HepG2 (cell line): ENCODE results near the gene COL5A1. TPM values are rescaled to one million over a fixed set of nuclear protein-coding genes. Genes with fewer than 3 reads are reported as not detected.

ENCODE experiments used
- ATAC-seq: fragments of 200-7000 bp; cut with Tn5 transposase; 3 replicates; pipeline ENCODE4 v1.9.1; 2020; ENCODE audit warnings: mild to moderate bottlenecking, moderate library complexity
- BruUV-seq: library from RNA; stranded (reverse); fragments of 400-500 nt; replicated peaks from 2 replicates; lab custom pipeline; 2021; lab: Mats Ljungman, UMichigan
- CTCF ChIA-PET: fragments of 300-600 bp; formaldehyde crosslinking; extraction: SDS; loops from one replicate; lab custom pipeline; 2021; ENCODE audit warnings: low total read pairs, inconsistent platforms, low intra/inter-chr PET ratio; lab: Yijun Ruan, JAX
- POLR2A ChIA-PET: fragments of 350-600 bp; sonication (Branson Sonifier 250); formaldehyde crosslinking; loops from one replicate; lab custom pipeline; 2020; ENCODE audit warnings: antibody characterized with exemption, inconsistent platforms; lab: Yijun Ruan, JAX
- DNase-seq: peaks from one replicate; pipeline ENCODE4 v3.0.0-alpha.2; 2015; ENCODE audit warnings: low spot score
- FAIRE-seq: peaks from 3 replicates; lab custom pipeline; 2011; peaks lifted over from hg19 to GRCh38; lab: Jason Lieb, UNC
- H2AFZ ChIP-seq: one replicate; pipeline ENCODE4 v1.6.1; 2011; ENCODE audit warnings: low read length, inconsistent platforms
- H3K27ac ChIP-seq: fragments of 300-600 bp; 3 replicates; pipeline ENCODE4 v1.8.0; 2011; ENCODE audit warnings: mixed run types, mild to moderate bottlenecking, mixed read lengths, low read length, inconsistent platforms; ENCODE audit not compliant: insufficient read depth; ENCODE audit errors: extremely low read length
- H3K27me3 ChIP-seq, 2 experiments: fragments of 200-600 bp in 1 of 2; 2 replicates in 1 of 2; 3 replicates in 1 of 2; pipeline versions ENCODE4 v1.6.0 to v1.8.0; 2011; ENCODE audit warnings: low read length in 2 of 2, mild to moderate bottlenecking in 2 of 2, moderate library complexity in 2 of 2, inconsistent platforms in 1 of 2; ENCODE audit not compliant: insufficient read depth in 2 of 2, control insufficient read depth in 1 of 2
- H3K36me3 ChIP-seq, 2 experiments: fragments of 200-600 bp in 1 of 2; replicated peaks in 1 of 2; 2 replicates in 1 of 2; 3 replicates in 1 of 2; pipeline versions ENCODE4 v1.5.1 to v1.8.0; 2011; ENCODE audit warnings: low read length in 2 of 2, inconsistent platforms in 1 of 2; ENCODE audit not compliant: insufficient read depth in 2 of 2, control insufficient read depth in 1 of 2
- H3K4me1 ChIP-seq: 2 replicates; pipeline ENCODE4 v1.5.1; 2012; ENCODE audit warnings: low read length, inconsistent platforms; ENCODE audit not compliant: insufficient read depth
- H3K4me2 ChIP-seq: 2 replicates; pipeline ENCODE4 v1.6.0; 2011; ENCODE audit warnings: low read depth, low read length, inconsistent platforms
- H3K4me3 ChIP-seq, 3 experiments: fragments of 200-600 bp in 1 of 3; sonication (generic), shearing (Covaris generic) in 1 of 3; replicated peaks in 1 of 3; 2 replicates each; pipeline ENCODE4 v1.5.1; 2011 to 2016; ENCODE audit warnings: low read length in 3 of 3, inconsistent platforms in 2 of 3, low read depth in 2 of 3, mild to moderate bottlenecking in 2 of 3, control low read depth in 1 of 3, mixed read lengths in 1 of 3; ENCODE audit not compliant: insufficient read depth in 1 of 3
- H3K79me2 ChIP-seq: one replicate; pipeline ENCODE4 v1.6.1; 2011; ENCODE audit warnings: low read length, inconsistent platforms; ENCODE audit not compliant: insufficient read depth
- H3K9ac ChIP-seq: 2 replicates; pipeline ENCODE4 v1.6.0; 2011; ENCODE audit warnings: mild to moderate bottlenecking, low read depth, low read length, inconsistent platforms; ENCODE audit not compliant: insufficient read depth
- H3K9me3 ChIP-seq: 2 replicates; pipeline ENCODE4 v1.5.1; 2012; ENCODE audit warnings: mild to moderate bottlenecking, low read length
- H4K20me1 ChIP-seq: 2 replicates; pipeline ENCODE4 v1.6.0; 2011; ENCODE audit warnings: inconsistent platforms, mild to moderate bottlenecking, low read length, moderate library complexity; ENCODE audit not compliant: insufficient read depth
- HNF4G ChIP-seq, 2 experiments: sonication (generic) in 1 of 2; formaldehyde crosslinking in 1 of 2; IDR thresholded peaks; 2 replicates each; pipeline versions ENCODE4 v1.4.0 to v1.6.1; 2011 to 2020; ENCODE audit warnings: borderline replicate concordance in 2 of 2, low read depth in 2 of 2, mild to moderate bottlenecking in 2 of 2, low read length in 1 of 2, missing genetic modification reagents in 1 of 2, moderate library complexity in 1 of 2
- ZBTB38 ChIP-seq: sonication (generic); formaldehyde crosslinking; IDR thresholded peaks from 2 replicates; pipeline ENCODE4 v1.5.1; 2020; ENCODE audit warnings: mild to moderate bottlenecking, missing genetic modification reagents
- ZNF350 ChIP-seq: sonication (generic); formaldehyde crosslinking; IDR thresholded peaks from 2 replicates; pipeline ENCODE4 v1.4.0; 2020; ENCODE audit warnings: mild to moderate bottlenecking, low read depth, missing genetic modification reagents, borderline replicate concordance
- ZNF546 ChIP-seq: sonication (generic); formaldehyde crosslinking; conservative IDR thresholded peaks from 2 replicates; pipeline ENCODE4 v1.8.1; 2023; ENCODE audit warnings: mild to moderate bottlenecking, missing genetic modification reagents
- WGBS: methylation state at CpG from one replicate; pipeline ENCODE4 v1.1.6; 2017; ENCODE audit warnings: low lambda C conversion rate; 5-methylcytosine and 5-hydroxymethylcytosine counted together
- in situ Hi-C: cut with HindIII; loops from 2 replicates; pipeline ENCODE4 v1.10.0; 2017; ENCODE audit warnings: low pct_unique_long_range_greater_than_20kb; ENCODE audit not compliant: extremely low pct_ligation_motif_present
- intact Hi-C: fragments of 100-400 bp; cut with micrococcal nuclease; formaldehyde crosslinking; loops from one replicate; pipeline ENCODE4 v1.10.0; 2022; ENCODE audit not compliant: unreplicated experiment
- polyA plus RNA-seq, 8 experiments: library from polyadenylated mRNA; depleted of rRNA in 3 of 8; stranded (reverse) in 7 of 8; unstranded in 1 of 8; fragments of >200 nt; fragmentation: Illumina TruSeq in 4 of 8; extraction: Trizol in 4 of 8; gene quantifications; 2 replicates each; pipeline versions ENCODE4 v1.2.1 to v1.2.3, GENCODE V29; 2011 to 2016; ENCODE audit warnings: low read depth in 4 of 8, missing spikeins in 1 of 8, mixed read lengths in 1 of 8; ENCODE audit not compliant: insufficient read depth in 1 of 8
- total RNA-seq, 5 experiments: library from RNA; depleted of rRNA; stranded (reverse); fragments of >200 nt; fragmentation: Illumina TruSeq; extraction: Trizol; gene quantifications; 2 replicates each; pipeline ENCODE4 v1.2.3, GENCODE V29; 2016; ENCODE audit warnings: low read depth in 1 of 5
- TF ChIP-seq, protein P1 (sequence below): sonication (generic); formaldehyde crosslinking; IDR thresholded peaks from 2 replicates; pipeline ENCODE4 v1.5.0; 2020; ENCODE audit warnings: mild to moderate bottlenecking, missing genetic modification reagents
- TF ChIP-seq, protein P2 (sequence below): sonication (generic); formaldehyde crosslinking; IDR thresholded peaks from 2 replicates; pipeline ENCODE4 v1.9.0; 2022; ENCODE audit warnings: low read depth, missing genetic modification reagents

COL5A1 gene
- total and polyA plus RNA-seq, 2 of the 13 experiments (the other 11 are each of a cell fraction or from before 2014, with no cell fraction given): not detected

DNA sequence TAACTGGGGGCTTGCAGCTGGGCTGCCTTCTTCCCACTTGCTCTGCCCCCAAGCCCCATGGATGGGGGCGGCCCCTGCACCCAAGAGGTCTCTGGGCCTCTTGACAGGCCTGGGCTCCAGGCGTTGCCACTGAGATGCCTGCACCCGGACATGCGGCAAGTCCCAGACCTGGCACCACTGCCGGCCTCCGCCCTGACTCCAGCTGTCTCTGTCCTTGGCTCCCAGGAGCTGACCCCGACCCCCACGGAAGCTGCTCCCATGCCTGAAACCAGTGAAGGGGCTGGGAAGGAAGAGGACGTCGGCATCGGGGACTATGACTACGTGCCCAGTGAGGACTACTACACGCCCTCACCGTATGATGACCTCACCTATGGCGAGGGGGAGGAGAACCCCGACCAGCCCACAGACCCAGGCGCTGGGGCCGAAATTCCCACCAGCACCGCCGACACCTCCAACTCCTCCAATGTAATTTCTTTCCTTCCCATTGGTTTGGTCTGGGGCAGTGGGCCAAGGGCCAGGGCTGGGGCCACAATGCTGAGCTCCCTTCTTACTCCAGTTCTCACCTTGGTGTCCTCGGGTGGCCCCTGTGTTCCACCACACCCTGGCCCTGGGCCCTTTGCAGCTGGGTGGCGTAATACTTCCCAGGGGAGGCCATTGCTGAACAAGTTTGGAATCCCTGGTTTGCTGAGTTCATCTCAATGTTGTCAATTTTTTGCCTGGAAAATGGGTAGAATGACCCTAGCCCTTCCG is 88.6 kb downstream of the COL5A1 start:
- no peak overlapping the region for H3K27ac ChIP-seq
- no peaks in the 10 kb centered on the region for H3K79me2 ChIP-seq
- BruUV-seq: no TSS peak
- DNase-seq (no peak), FAIRE-seq (no peak), ATAC-seq (no peak)
- 0 out of 2 replicates have a peak, but pooled peaks cover 7% of the 10 kb centered on the region for H3K4me1 ChIP-seq
- 63% methylated on average over 16 of the region's 23 CpGs for WGBS
- H3K4me2 ChIP-seq: no peak overlapping the region
- ChIA-PET CTCF (no interaction called here), POLR2A (no interaction called here)
- no peaks in the 10 kb centered on the region for H3K9me3 ChIP-seq
- no peaks in the 10 kb centered on the region for H3K36me3 ChIP-seq
- peaks cover 0 to 8% of the 10 kb centered on the region in 2 experiments; a peak in 1 of 5 replicates for H3K27me3 ChIP-seq
- H2AFZ ChIP-seq: no peak overlapping the region
- no peak for TF ChIP-seq ZNF350
- TF ChIP-seq ZBTB38 (CRISPR knock-in tag): no peak
- TF ChIP-seq, protein P1, sequence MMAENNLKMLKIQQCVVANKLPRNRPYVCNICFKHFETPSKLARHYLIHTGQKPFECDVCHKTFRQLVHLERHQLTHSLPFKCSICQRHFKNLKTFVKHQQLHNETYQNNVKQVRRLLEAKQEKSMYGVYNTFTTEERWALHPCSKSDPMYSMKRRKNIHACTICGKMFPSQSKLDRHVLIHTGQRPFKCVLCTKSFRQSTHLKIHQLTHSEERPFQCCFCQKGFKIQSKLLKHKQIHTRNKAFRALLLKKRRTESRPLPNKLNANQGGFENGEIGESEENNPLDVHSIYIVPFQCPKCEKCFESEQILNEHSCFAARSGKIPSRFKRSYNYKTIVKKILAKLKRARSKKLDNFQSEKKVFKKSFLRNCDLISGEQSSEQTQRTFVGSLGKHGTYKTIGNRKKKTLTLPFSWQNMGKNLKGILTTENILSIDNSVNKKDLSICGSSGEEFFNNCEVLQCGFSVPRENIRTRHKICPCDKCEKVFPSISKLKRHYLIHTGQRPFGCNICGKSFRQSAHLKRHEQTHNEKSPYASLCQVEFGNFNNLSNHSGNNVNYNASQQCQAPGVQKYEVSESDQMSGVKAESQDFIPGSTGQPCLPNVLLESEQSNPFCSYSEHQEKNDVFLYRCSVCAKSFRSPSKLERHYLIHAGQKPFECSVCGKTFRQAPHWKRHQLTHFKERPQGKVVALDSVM (CRISPR knock-in tag): no peak
- TF ChIP-seq, protein P2, sequence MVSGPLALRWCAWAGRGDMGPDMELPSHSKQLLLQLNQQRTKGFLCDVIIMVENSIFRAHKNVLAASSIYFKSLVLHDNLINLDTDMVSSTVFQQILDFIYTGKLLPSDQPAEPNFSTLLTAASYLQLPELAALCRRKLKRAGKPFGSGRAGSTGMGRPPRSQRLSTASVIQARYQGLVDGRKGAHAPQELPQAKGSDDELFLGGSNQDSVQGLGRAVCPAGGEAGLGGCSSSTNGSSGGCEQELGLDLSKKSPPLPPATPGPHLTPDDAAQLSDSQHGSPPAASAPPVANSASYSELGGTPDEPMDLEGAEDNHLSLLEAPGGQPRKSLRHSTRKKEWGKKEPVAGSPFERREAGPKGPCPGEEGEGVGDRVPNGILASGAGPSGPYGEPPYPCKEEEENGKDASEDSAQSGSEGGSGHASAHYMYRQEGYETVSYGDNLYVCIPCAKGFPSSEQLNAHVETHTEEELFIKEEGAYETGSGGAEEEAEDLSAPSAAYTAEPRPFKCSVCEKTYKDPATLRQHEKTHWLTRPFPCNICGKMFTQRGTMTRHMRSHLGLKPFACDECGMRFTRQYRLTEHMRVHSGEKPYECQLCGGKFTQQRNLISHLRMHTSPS (CRISPR knock-in tag): no peak
- no peak for TF ChIP-seq ZNF546 (CRISPR knock-in tag)
- TF ChIP-seq HNF4G (IDR thresholded peaks at IDR 0.05; ENCODE audit: borderline replicate concordance, low read depth, low read length): no peak
- no peak for TF ChIP-seq HNF4G (CRISPR knock-in tag; IDR thresholded peaks at IDR 0.05; ENCODE audit: borderline replicate concordance, low read depth)
- no peaks in the 10 kb centered on the region for H4K20me1 ChIP-seq
- in situ Hi-C loops: loop anchor here (10.0 kb wide), 1 partner anchor 275 kb away; no protein-coding TSS in a partner anchor
- intact Hi-C loops: no loop called here
- no peak overlapping the region for H3K9ac ChIP-seq
- H3K4me3 ChIP-seq: no peak overlapping the region
